ENCODE results near the gene C2CD4C. TPM values are rescaled to one million over a fixed set of nuclear protein-coding genes. Genes with fewer than 3 reads are reported as not detected.
"Not testable (repeated sequence)": the region's sequence is repeated elsewhere in the genome, so short reads cannot be mapped to it uniquely, and the experiment has no call there.

The C2CD4C gene
- total RNA-seq, 1 experiment from 2014 or later, result 1.8 TPM

DNA sequence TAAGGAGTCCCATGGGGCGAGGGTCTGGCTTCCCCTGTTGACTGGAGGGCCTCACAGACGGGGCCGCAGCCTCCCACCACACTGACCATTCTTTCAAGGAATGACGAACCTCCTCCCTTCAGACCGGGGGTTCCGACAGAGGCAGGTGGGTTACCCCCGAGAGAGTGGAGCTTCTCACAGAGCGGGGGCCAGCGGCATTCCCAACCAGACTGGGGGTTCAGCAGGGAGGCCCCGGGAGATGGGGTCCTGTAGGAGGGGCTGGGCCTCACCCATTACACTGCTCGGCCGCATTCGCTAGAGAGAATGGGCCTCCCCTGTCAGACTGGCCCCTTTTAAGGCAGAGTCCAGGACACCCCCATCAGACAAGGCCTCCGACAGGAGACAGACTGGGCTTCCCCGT lies 15.6 kb upstream of the C2CD4C start:
- ChIA-PET CTCF (no interaction called here), POLR2A (ENCODE audit: low non-redundant PET) (no interaction called here)
- Histone ChIP-seq H3K4me1 (ENCODE audit: insufficient read depth, low read length, poor library complexity, severe bottlenecking) (no peaks in the 10 kb centered on the region), H3K36me3 (ENCODE audit: insufficient read depth, low read length, poor library complexity, severe bottlenecking) (no peaks in the 10 kb centered on the region), H3K27ac (ENCODE audit: low read depth, low read length, poor library complexity, severe bottlenecking) (no peak overlapping the region), H3K27me3 (replicated peaks; ENCODE audit: insufficient read depth, low read depth, low read length, poor library complexity) (no peaks in the 10 kb centered on the region), H3K4me3 (ENCODE audit: low read depth, low read length, poor library complexity, severe bottlenecking) (no peak overlapping the region), H3K9me3 (ENCODE audit: low read depth, low read length, poor library complexity, severe bottlenecking) (no peaks in the 10 kb centered on the region)
- BruUV-seq (replicated peaks), result no TSS peak
- intact Hi-C loops (cut with micrococcal nuclease; ENCODE audit: unreplicated experiment), result no loop called here
- TF ChIP-seq, protein P1, sequence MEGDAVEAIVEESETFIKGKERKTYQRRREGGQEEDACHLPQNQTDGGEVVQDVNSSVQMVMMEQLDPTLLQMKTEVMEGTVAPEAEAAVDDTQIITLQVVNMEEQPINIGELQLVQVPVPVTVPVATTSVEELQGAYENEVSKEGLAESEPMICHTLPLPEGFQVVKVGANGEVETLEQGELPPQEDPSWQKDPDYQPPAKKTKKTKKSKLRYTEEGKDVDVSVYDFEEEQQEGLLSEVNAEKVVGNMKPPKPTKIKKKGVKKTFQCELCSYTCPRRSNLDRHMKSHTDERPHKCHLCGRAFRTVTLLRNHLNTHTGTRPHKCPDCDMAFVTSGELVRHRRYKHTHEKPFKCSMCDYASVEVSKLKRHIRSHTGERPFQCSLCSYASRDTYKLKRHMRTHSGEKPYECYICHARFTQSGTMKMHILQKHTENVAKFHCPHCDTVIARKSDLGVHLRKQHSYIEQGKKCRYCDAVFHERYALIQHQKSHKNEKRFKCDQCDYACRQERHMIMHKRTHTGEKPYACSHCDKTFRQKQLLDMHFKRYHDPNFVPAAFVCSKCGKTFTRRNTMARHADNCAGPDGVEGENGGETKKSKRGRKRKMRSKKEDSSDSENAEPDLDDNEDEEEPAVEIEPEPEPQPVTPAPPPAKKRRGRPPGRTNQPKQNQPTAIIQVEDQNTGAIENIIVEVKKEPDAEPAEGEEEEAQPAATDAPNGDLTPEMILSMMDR (conservative IDR thresholded peaks at IDR 0.05; ENCODE audit: low read depth, low read length), result no peak
- TF ChIP-seq EZH2 (IDR thresholded peaks at IDR 0.05; ENCODE audit: borderline replicate concordance, low read depth, low read length, poor library complexity, severe bottlenecking), result no peak
- DNase-seq (ENCODE audit: low spot score), result no peak

DNA sequence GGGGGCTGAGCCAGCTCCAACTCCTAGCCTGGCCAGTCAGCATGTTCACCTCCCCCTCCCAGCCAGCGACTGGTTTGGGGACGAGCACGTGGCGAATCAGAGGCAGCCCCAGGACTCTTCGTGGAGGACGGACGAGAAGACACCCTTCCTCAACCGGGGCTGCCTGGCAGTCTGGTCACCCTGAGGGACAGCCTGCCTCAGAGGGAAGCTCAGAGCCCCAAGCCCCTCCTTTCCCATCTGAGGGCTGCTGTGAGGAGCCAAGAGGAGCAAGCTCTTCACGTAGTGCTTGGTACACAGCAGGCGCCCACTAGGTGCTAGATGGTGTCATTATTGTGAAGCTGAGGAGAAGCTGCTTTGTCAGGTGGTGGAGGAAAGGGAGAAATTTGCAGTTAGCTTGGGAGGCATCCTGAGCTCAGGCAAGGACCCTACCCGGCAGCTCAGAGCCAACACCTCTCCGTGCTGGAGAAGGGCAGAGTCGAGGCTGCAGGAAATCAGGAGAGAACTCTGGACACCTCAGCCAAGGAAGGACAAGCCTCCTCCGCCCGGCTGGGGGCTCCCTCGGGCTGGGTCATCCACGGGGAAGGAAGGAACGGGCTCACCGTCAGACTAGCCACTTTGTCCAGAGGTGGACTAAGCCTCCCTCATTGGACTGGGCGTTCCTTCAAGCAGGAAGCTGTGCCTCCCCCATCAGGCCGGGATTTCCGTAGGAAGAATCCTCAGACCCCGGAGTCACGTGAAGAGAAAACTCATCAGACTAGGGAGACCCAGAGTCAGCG lies 14.9 kb upstream of the C2CD4C start:
- ChIA-PET CTCF (no interaction called here), POLR2A (ENCODE audit: low non-redundant PET) (no interaction called here)
- Histone ChIP-seq H3K9me3 (ENCODE audit: low read depth, low read length, poor library complexity, severe bottlenecking) (no peaks in the 10 kb centered on the region), H3K36me3 (ENCODE audit: insufficient read depth, low read length, poor library complexity, severe bottlenecking) (no peaks in the 10 kb centered on the region), H3K27ac (ENCODE audit: low read depth, low read length, poor library complexity, severe bottlenecking) (no peak overlapping the region), H3K4me1 (ENCODE audit: insufficient read depth, low read length, poor library complexity, severe bottlenecking) (no peaks in the 10 kb centered on the region), H3K4me3 (ENCODE audit: low read depth, low read length, poor library complexity, severe bottlenecking) (no peak overlapping the region), H3K27me3 (replicated peaks; ENCODE audit: insufficient read depth, low read depth, low read length, poor library complexity) (no peaks in the 10 kb centered on the region)
- intact Hi-C loops (cut with micrococcal nuclease; ENCODE audit: unreplicated experiment), result no loop called here
- DNase-seq (ENCODE audit: low spot score), result no peak
- TF ChIP-seq, protein P1 (conservative IDR thresholded peaks at IDR 0.05; ENCODE audit: low read depth, low read length), result no peak
- no peak for TF ChIP-seq EZH2 (IDR thresholded peaks at IDR 0.05; ENCODE audit: borderline replicate concordance, low read depth, low read length, poor library complexity, severe bottlenecking)
- BruUV-seq (replicated peaks), result no TSS peak

DNA sequence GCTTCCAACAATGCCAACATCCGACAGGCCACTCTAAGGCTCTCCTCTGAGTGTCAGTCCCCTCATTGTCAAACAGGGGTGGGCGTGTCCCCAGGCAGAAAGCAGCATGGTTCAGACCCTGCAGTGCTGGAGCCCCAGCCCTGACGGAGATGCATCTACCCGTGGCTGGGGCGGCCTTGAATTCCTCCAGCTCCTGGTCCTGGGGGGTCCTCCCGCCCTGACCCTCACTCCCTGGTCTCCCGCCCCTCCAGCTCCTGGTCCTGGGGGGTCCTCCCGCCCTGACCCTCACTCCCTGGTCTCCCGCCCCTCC lies 13.9 kb upstream of the C2CD4C start:
- DNase-seq (ENCODE audit: low spot score), result not testable (repeated sequence)

More for the DNA sequence above, 13.9 kb upstream of the C2CD4C start:
- CTCF ChIA-PET; BruUV-seq (replicated peaks); H3K4me1 ChIP-seq (ENCODE audit: insufficient read depth, low read length, poor library complexity, severe bottlenecking); H3K36me3 ChIP-seq (ENCODE audit: insufficient read depth, low read length, poor library complexity, severe bottlenecking); POLR2A ChIA-PET (ENCODE audit: low non-redundant PET); H3K27me3 ChIP-seq (replicated peaks; ENCODE audit: insufficient read depth, low read depth, low read length, poor library complexity); H3K4me3 ChIP-seq (ENCODE audit: low read depth, low read length, poor library complexity, severe bottlenecking); H3K9me3 ChIP-seq (ENCODE audit: low read depth, low read length, poor library complexity, severe bottlenecking); intact Hi-C loops (cut with micrococcal nuclease; ENCODE audit: unreplicated experiment); H3K27ac ChIP-seq (ENCODE audit: low read depth, low read length, poor library complexity, severe bottlenecking): not testable (repeated sequence)

All from A673 (cell line).